NCI-H345 (cell line): ENCODE data around the gene MFNG.

Source experiments
- DNase-seq: peaks from one replicate; lab custom pipeline; 2025; lab: John Stamatoyannopoulos, UW

Gene MFNG

GRCh38 chr22:37493979-37494378 lies 7.8 kb upstream of the MFNG start:
- no peak for DNase-seq

GRCh38 chr22:37492428-37493344 lies 6.5 kb upstream of the MFNG start:
- no peak for DNase-seq

- no peak for DNase-seq
Observed at GRCh38 chr22:37491559-37492427, 5.6 kb upstream of the MFNG start.

DNA sequence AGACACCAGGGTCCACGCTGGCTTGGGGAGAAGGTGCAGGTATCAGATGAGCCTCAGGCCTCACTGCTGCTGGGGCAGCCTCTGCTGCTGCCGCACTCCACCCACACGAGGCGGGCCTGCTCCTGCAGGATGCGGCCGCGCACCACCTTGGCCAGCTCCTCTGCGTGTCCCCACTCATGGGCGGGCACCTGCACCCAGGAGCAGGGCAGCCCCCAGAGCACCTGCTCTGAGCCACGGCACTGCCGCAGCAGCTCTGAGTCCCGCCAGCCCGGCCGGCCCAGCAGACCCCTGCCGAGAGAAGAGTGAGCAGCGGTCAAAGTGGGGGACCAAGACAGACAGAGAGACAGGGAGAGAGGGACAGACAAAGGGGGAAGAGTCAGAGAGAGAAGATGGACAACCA lies 4.9 kb upstream of the MFNG start:
- no peak for DNase-seq

GRCh38 chr22:37489983-37490382 lies 3.8 kb upstream of the MFNG start:
- DNase-seq = no peak

DNA sequence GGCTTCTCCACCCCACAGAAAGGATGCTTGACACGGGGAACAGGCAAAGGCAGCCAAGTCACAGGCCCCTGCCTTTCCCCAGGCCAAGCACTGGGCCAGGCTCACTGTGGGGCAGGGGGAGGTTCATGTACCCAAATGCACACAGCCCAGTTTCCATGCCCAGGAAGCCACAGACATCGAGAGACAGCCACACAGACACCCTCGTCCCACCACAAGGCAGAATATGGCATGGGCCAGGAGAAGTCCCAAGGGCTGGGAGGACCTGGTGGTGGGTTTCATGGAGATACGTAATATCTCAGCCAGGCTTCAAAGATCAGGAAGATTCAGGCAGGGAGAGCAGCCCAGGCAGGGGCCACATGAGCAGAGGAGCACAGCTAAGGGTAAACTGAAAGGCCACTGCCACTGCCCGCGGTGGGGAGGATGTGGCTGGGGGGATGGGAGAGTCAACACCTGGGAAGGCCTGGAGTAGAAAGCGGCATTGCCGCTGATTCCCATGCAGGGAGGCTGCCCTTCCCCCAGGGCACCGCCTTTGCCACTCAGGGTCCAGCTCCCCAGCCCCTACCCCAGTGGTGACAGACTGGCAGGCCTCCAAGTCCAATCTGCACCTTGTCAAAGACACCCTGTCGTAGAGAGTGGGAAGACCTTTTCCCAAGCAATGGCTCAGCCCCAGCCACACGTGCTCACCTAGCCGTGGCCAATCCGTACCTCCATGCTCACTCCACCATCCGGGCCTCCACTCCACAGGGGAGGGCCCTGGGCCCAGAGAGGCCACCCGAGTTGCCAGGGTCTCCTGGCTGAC lies 2.4 kb upstream of the MFNG start:
- no peak for DNase-seq

DNA sequence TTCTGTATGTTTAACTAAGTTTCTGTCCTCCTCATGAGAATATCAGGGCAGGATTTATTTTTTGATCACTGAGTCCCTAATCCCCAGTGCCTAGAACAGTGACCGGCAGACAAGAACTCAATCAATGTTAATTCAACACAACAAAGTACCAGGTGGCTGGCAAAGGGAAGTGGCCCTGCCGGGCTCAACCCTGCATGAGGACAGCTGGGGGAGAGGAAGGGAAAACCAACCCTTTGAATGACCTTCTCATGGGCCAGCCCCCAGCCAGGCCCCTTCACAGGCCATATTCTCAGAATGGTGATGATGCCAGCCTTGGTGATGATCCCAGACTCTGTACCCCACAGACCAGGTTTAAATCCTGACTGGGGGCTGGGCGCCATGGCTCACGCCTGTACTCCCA lies 1.4 kb upstream of the MFNG start:
- DNase-seq = no peak

DNA sequence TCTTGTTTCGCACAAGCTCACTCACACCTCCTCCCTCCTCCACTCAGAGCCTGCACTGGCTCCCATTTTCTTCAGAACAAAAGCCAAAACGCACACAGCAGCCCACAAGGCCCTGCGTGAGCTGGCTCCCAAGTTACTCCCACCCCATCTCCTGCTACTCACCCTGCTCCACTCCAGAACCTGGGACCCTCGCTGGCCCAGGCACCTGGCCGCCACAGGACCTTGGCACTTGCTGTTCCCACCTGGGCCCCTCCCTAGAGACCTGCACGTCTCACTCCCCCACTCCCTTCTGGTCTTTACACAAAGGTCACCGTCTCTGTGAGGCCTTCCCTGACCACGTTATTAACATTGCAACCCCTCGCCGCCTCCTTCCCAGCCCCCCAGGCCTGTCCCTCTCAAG lies 945 bp upstream of the MFNG start:
- no peak for DNase-seq

GRCh38 chr22:37485395-37486223 lies 575 bp downstream of the MFNG start:
- no peak for DNase-seq

DNA sequence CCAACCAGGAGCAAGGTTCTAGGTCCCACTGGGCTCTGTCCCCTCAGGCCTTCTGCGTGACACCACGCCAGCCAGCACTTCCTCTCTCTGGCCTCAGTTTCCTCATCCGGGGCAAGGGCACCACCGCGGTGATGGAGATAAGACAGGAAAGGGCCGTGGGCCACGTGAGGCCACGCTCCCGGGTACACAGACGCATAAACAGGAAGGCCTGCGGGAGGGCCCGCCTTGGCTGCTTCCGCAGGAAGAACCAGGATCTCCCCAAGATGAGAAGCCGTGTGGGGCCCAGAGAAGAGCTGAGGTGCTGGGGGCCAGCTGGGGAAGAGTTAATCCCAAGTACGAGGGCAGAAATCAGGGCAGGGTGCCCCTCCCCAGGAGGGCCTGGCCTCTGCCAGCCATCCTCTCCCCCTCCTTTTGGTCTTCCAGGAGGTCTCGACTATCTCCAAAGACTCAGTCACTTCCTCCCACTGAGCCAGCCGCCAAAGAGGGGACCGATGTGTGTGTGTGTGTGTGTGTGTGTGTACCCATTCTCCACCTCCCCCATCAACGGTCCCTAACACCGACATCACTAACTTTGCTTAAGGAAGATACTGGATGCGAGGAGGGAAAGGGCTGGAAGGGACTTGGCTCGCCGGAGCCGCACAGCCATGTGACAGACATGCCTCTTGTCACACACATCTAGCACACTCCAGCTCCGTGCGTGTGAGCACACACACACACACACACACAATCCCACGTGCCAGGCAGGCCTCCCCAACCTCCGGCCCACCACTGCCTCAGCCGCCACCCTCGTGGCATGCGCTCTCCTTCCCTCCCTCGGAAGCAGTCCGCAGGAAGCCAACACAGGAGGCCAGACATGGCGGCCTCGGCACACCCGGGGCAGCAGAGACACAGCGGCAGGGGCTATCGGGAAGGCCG lies 1.4 kb downstream of the MFNG start:
- DNase-seq = no peak

GRCh38 chr22:37483050-37483449 lies 3.1 kb downstream of the MFNG start:
- DNase-seq = no peak

DNA sequence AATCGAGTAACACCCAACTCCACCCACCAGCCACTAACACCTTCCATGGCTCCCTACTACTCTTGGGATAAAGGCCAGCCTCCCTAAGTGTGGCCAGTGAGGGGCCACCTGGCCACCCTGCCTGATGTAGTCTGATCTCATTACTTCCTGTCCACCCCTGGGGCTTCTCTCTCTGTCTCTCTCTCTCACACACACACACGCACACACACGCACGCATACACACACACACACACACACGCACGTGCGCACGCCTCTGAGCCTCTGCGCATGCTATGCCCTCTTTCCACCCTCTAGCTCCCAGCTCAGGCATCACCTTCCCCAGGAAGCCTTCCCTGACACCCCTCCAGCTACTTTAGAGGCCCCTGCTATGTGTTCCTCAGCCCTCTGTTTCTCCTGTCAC lies 3.9 kb downstream of the MFNG start:
- DNase-seq = no peak

DNA sequence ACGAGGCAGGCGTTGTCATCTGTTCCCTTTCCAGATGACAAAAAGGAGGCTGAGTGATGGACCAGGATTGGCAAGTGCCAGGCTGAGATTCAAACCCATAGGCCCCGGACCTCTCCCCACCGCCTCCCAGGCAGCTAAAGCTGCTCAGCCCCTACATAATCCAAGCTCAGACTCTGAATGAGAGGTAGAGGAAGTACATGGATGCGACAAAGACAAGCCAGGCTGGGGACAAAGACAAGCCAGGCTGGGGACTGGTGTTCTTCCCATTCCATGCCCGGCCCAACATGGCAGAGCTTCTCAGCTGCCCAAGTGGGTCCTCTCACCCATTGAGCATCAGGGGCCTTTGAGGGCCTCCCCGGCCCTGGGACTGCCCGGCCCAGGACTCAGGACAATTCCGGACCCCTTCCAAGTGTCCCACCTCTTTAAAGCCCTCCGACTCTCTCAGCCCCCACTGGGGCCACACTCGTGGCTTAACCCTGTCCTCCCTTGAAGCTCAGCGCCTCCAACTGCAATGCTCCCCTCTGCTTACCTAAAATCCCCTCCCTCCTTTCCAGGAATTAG lies 4.8 kb downstream of the MFNG start:
- no peak for DNase-seq

DNA sequence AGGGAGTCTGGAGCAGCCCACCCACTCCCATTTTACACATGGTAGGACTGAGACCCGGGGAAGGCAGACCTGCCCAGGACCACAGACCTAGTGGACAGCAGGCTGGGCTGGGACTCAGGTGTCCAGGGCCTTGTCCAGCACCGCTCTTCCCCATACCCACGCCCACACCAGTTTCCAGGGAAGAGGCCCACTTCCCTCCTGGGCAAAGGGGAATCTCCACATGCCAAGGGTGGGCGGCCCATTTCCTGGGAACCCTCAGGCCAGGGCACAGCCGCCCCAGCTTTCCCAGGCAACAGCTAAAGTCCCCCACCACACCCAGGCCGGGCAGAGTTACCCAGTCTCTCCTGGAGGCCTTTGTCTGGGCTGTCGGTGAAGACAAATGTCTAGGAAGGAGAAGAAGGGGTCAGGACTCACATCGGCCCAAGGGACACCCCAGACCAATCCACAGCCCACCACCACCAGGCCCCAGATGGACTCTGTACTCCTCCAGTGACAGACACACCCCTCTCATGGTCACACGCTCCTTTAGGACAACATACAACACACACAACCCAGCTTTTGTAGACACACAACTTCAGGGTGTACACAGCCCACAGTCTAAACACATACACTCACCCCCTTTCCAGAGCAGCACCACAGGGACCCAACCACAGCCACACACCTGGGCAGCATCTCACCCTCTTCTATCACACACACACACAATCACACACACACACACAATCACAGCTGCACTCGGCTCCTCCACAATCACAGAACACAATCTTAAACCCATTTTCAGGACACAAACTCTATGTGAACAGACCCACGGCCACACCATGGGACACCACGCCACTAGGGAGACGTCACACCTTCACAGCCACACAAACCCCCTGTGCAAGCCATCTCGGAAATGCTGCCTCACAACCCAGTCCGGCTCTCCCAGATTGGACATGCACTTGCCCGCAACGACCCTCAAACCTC lies 5.5 kb downstream of the MFNG start:
- no peak for DNase-seq

- DNase-seq = no peak
Observed at GRCh38 chr22:37479196-37479595, 7.0 kb downstream of the MFNG start.

- peak; percentile 52 for DNase-seq
Observed at GRCh38 chr22:37476389-37477329, 9.5 kb downstream of the MFNG start.

GRCh38 chr22:37474447-37475090 lies 11.6 kb downstream of the MFNG start:
- DNase-seq = no peak
